RWPE2 (cell line): ENCODE measurements around the gene CD200R1.
"Not testable (repeated sequence)": the region's sequence is repeated elsewhere in the genome, so short reads cannot be mapped to it uniquely, and the experiment has no call there.

Source experiments
- ATAC-seq: fragments of 200-7000 bp; cut with Tn5 transposase; 3 replicates; pipeline ENCODE4 v1.9.1; 2021; ENCODE audit warnings: low read depth
- DNase-seq: peaks from one replicate; pipeline ENCODE4 v3.0.0-alpha.2; 2020; ENCODE audit warnings: low spot score
- H3K27ac ChIP-seq: fragments of 450-650 bp; 2 replicates; pipeline ENCODE4 v1.5.1; 2017; ENCODE audit warnings: mild to moderate bottlenecking; ENCODE audit not compliant: poor library complexity, severe bottlenecking
- H3K27me3 ChIP-seq: fragments of 250-450 bp; sonication (Bioruptor Pico); 2 replicates; pipeline ENCODE4 v1.5.1; 2021; ENCODE audit warnings: mild to moderate bottlenecking, moderate library complexity; ENCODE audit not compliant: insufficient read depth, poor library complexity, severe bottlenecking
- H3K36me3 ChIP-seq: fragments of 250-450 bp; sonication (Bioruptor Pico); 2 replicates; pipeline ENCODE4 v1.5.1; 2020; ENCODE audit warnings: low read depth, mild to moderate bottlenecking, moderate library complexity
- H3K4me1 ChIP-seq: fragments of 250-450 bp; sonication (Bioruptor Pico); 2 replicates; pipeline ENCODE4 v1.5.1; 2021; ENCODE audit warnings: mild to moderate bottlenecking, moderate library complexity; ENCODE audit not compliant: insufficient read depth, poor library complexity, severe bottlenecking
- H3K4me3 ChIP-seq: fragments of 250-450 bp; sonication (Bioruptor Pico); 2 replicates; pipeline ENCODE4 v1.5.1; 2021; ENCODE audit warnings: mild to moderate bottlenecking, moderate library complexity; ENCODE audit not compliant: severe bottlenecking
- H3K9me3 ChIP-seq: fragments of 250-450 bp; sonication (Bioruptor Pico); 2 replicates; pipeline ENCODE4 v1.5.1; 2021; ENCODE audit warnings: mild to moderate bottlenecking, moderate library complexity; ENCODE audit not compliant: severe bottlenecking
- CTCF ChIP-seq: fragments of 450-650 bp; IDR thresholded peaks from one replicate; pipeline ENCODE4 v1.5.1; 2017; ENCODE audit warnings: mild to moderate bottlenecking, moderate library complexity; ENCODE audit not compliant: poor library complexity, severe bottlenecking

The CD200R1 gene

DNA sequence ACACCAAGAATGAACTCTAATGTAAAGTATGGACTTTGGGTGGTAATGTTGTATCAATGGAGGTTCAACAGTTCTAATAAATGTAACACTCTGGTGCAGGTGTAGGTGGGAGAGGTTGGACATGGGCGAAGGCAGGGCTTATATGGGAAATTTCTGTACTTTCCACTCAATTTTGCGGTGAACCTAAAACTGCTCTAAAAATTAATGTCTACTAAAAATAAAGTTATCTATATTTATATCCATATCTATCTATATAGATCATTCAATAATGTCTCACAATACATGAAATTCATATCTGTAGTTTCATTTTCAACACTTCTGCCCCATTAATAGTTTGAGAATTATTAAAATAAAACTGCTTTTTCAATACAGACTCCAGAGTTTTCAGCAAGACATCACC is 49.3 kb downstream of the CD200R1 start:
- DNase-seq, result no peak

DNA sequence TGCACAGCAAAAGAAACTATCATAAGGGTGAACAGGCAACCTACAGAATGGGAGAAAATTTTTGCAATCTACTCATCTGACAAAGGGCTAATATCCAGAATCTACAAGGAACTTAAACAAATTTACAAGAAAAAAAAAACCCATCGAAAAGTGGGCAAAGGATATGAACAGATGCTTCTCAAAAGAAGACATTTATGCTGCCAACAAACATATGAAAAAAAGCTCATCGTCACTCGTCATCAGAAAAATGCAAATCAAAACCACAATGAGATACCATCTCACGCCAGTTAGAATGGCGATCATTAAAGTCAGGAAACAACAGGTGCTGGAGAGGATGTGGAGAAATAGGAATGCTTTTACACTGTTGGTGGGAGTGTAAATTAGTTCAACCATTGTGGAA is 55.4 kb downstream of the CD200R1 start:
- ATAC-seq, H3K4me3 ChIP-seq, H3K27ac ChIP-seq, H3K9me3 ChIP-seq, H3K36me3 ChIP-seq, H3K27me3 ChIP-seq, DNase-seq, H3K4me1 ChIP-seq: not testable (repeated sequence)

More for the DNA sequence above, 49.3 kb downstream of the CD200R1 start:
- Histone ChIP-seq H3K9me3 (no peaks in the 10 kb centered on the region), H3K36me3 (no peaks in the 10 kb centered on the region), H3K27me3 (no peaks in the 10 kb centered on the region), H3K27ac (no peak overlapping the region), H3K4me1 (no peaks in the 10 kb centered on the region), H3K4me3 (no peak overlapping the region)
- no peak for ATAC-seq
- no peak for TF ChIP-seq CTCF

DNA sequence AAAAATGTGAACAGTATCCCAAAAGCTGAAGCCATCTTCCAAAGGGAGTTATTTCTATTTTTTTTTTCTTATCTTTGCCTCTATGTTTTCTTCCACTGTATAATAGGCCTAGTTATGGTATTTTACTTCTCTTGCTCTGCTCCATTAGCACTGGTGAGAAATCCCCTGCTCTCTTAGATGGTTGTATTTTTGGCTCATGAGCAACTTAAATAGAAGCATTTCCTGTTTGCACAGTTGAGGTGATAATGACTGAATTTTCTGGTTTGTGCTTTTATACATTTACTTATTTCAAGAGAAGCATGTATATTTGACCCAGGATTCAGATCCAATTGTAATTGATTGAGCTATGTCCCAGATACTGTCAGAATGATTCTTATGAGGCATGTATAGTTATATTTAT is 66.7 kb downstream of the CD200R1 start:
- H3K27me3 ChIP-seq, result no peaks in the 10 kb centered on the region
- H3K9me3 ChIP-seq, result peaks cover 3% of the 10 kb centered on the region
- no peak overlapping the region for H3K27ac ChIP-seq
- no peak for DNase-seq
- no peak for TF ChIP-seq CTCF
- no peaks in the 10 kb centered on the region for H3K36me3 ChIP-seq
- no peaks in the 10 kb centered on the region for H3K4me1 ChIP-seq
- no peak for ATAC-seq
- no peak overlapping the region for H3K4me3 ChIP-seq

DNA sequence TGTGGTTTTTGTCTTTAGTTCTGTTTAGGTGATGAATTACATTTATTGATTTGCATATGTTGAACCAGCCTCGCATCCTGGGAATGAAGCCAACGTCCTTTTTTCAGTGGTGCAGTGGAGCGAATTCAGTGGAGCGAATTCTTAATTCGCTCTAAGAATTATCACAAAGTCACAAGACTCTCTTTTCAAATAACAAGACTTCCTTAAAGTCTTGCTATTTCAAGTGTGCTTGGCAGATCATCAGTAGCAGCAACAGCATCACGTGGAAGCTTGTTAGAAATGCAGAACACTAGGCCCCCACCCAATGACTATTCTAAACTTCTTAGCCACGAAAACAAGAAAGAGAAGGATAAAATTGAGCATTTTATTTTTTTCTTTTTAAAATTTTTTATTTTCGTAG is 70.1 kb downstream of the CD200R1 start:
- Histone ChIP-seq H3K9me3 (peaks cover 3% of the 10 kb centered on the region), H3K4me3 (no peak overlapping the region), H3K27me3 (no peaks in the 10 kb centered on the region), H3K36me3 (no peaks in the 10 kb centered on the region), H3K4me1 (peaks cover 4% of the 10 kb centered on the region), H3K27ac (no peak overlapping the region)
- no peak for TF ChIP-seq CTCF
- ATAC-seq, result no peak
- DNase-seq, result no peak

DNA sequence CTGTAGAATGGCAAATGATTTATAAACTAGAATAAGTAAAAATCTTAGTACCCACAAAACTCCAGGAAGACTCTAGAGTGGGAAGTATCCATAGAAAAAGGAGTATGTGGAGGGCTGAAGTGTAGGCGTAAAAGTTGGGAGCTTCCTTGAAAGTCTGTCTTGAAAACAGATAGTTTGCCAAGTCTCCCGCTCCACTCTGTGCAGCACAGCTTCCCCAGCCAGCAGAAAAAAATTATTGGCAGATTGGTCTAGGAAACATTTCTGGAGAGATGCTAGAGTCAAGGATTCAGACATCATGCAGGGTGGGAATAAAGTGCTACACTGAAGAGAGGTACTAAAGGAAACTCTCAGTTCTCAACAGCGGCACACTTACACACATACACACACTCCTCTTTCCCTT is 74.8 kb downstream of the CD200R1 start:
- no peak for TF ChIP-seq CTCF
- no peaks in the 10 kb centered on the region for H3K27me3 ChIP-seq
- no peak for DNase-seq
- H3K4me3 ChIP-seq, result no peak overlapping the region
- no peak overlapping the region for H3K27ac ChIP-seq
- H3K4me1 ChIP-seq, result peaks cover 4% of the 10 kb centered on the region
- no peak for ATAC-seq
- H3K36me3 ChIP-seq, result no peaks in the 10 kb centered on the region
- no peaks in the 10 kb centered on the region for H3K9me3 ChIP-seq
